H9 (cell line): ENCODE results near the gene ARHGAP45. TPM values are rescaled to one million over a fixed set of nuclear protein-coding genes. Genes with fewer than 3 reads are reported as not detected.
"Not testable (repeated sequence)": the region's sequence is repeated elsewhere in the genome, so short reads cannot be mapped to it uniquely, and the experiment has no call there.

Experiments
- DNase-seq: peaks from one replicate; pipeline ENCODE4 v3.0.0-alpha.2; 2017
- H2AFZ ChIP-seq: one replicate; pipeline ENCODE4 v1.6.1; 2013; ENCODE audit warnings: mild to moderate bottlenecking, low read length, control low read depth, moderate library complexity
- H2AK5ac ChIP-seq: 2 replicates; pipeline ENCODE4 v1.6.1; 2013; ENCODE audit warnings: low read length, control low read depth, mixed read lengths; ENCODE audit not compliant: insufficient read length
- H2BK120ac ChIP-seq: one replicate; pipeline ENCODE4 v1.6.1; 2013; ENCODE audit warnings: low read depth, mild to moderate bottlenecking, low read length, control low read depth, inconsistent platforms; ENCODE audit not compliant: poor library complexity, severe bottlenecking
- H2BK12ac ChIP-seq: 2 replicates; pipeline ENCODE4 v1.6.1; 2013; ENCODE audit warnings: low read length, control low read depth, mixed read lengths, low read depth; ENCODE audit not compliant: insufficient read length
- H2BK15ac ChIP-seq: 2 replicates; pipeline ENCODE4 v1.6.1; 2013; ENCODE audit warnings: low read depth, low read length, control low read depth
- H2BK20ac ChIP-seq: one replicate; pipeline ENCODE4 v1.6.1; 2013; ENCODE audit warnings: low read depth, mild to moderate bottlenecking, low read length, control low read depth, inconsistent platforms; ENCODE audit not compliant: poor library complexity, severe bottlenecking
- H2BK5ac ChIP-seq: 2 replicates; pipeline ENCODE4 v1.6.1; 2013; ENCODE audit warnings: low read length, control low read depth, mixed read lengths; ENCODE audit not compliant: insufficient read length
- H3K14ac ChIP-seq: 2 replicates; pipeline ENCODE4 v1.6.1; 2013; ENCODE audit warnings: low read length, control low read depth; ENCODE audit not compliant: insufficient read depth
- H3K18ac ChIP-seq: 2 replicates; pipeline ENCODE4 v1.6.1; 2013; ENCODE audit warnings: low read depth, mild to moderate bottlenecking, mixed read lengths, low read length, control low read depth; ENCODE audit not compliant: insufficient read length
- H3K23ac ChIP-seq: 2 replicates; pipeline ENCODE4 v1.6.1; 2013; ENCODE audit warnings: low read length, control low read depth, mixed read lengths, low read depth; ENCODE audit not compliant: insufficient read length
- H3K23me2 ChIP-seq: 2 replicates; pipeline ENCODE4 v1.6.1; 2013; ENCODE audit warnings: low read depth, mild to moderate bottlenecking, mixed read lengths, low read length, control low read depth; ENCODE audit not compliant: insufficient read length, poor library complexity, severe bottlenecking
- H3K27ac ChIP-seq: 2 replicates; pipeline ENCODE4 v1.5.1; 2013; ENCODE audit warnings: low read length, control low read depth, mixed read lengths, low read depth; ENCODE audit not compliant: insufficient read length
- H3K27me3 ChIP-seq: 2 replicates; pipeline ENCODE4 v1.6.1; 2013; ENCODE audit warnings: low read length, control low read depth, inconsistent platforms; ENCODE audit not compliant: insufficient read depth
- H3K4ac ChIP-seq: 2 replicates; pipeline ENCODE4 v1.6.1; 2013; ENCODE audit warnings: low read depth, mild to moderate bottlenecking, control low read depth, inconsistent platforms, low read length, moderate library complexity
- H3K4me1 ChIP-seq: 2 replicates; pipeline ENCODE4 v1.6.1; 2013; ENCODE audit warnings: low read length, control low read depth, inconsistent platforms; ENCODE audit not compliant: insufficient read depth
- H3K4me2 ChIP-seq: 2 replicates; pipeline ENCODE4 v1.6.1; 2013; ENCODE audit warnings: low read length, control low read depth, mixed read lengths; ENCODE audit not compliant: insufficient read length, insufficient read depth
- H3K56ac ChIP-seq: 2 replicates; pipeline ENCODE4 v1.6.1; 2013; ENCODE audit warnings: low read depth, mild to moderate bottlenecking, mixed read lengths, low read length, control low read depth; ENCODE audit not compliant: insufficient read length
- H3K79me1 ChIP-seq: 2 replicates; pipeline ENCODE4 v1.6.1; 2013; ENCODE audit warnings: low read depth, mild to moderate bottlenecking, moderate library complexity, low read length, control low read depth, inconsistent platforms; ENCODE audit not compliant: insufficient read depth, poor library complexity, severe bottlenecking
- H3K79me2 ChIP-seq: 2 replicates; pipeline ENCODE4 v1.6.1; 2013; ENCODE audit warnings: low read length, control low read depth, inconsistent platforms; ENCODE audit not compliant: insufficient read depth
- H3K9ac ChIP-seq: 2 replicates; pipeline ENCODE4 v1.6.1; 2013; ENCODE audit warnings: low read length, control low read depth, mixed read lengths; ENCODE audit not compliant: insufficient read length; ENCODE audit errors: extremely low read depth
- H3K9me3 ChIP-seq: one replicate; pipeline ENCODE4 v1.6.1; 2013; ENCODE audit warnings: low read depth, low read length, inconsistent platforms; ENCODE audit not compliant: control insufficient read depth
- H3T11ph ChIP-seq: one replicate; pipeline ENCODE4 v1.6.1; 2013; ENCODE audit warnings: mild to moderate bottlenecking, low read length, control low read depth, inconsistent platforms
- H4K20me1 ChIP-seq: one replicate; pipeline ENCODE4 v1.6.1; 2013; ENCODE audit not compliant: control insufficient read depth, insufficient read length, insufficient read depth
- H4K5ac ChIP-seq: 2 replicates; pipeline ENCODE4 v1.6.1; 2013; ENCODE audit warnings: low read depth, mild to moderate bottlenecking, mixed read lengths, low read length, control low read depth; ENCODE audit not compliant: insufficient read length
- H4K8ac ChIP-seq: replicated peaks from 2 replicates; pipeline ENCODE4 v1.6.1; 2013; ENCODE audit warnings: low read length, control low read depth, mixed read lengths, low read depth; ENCODE audit not compliant: insufficient read length
- H4K91ac ChIP-seq: 2 replicates; pipeline ENCODE4 v1.6.1; 2013; ENCODE audit warnings: low read depth, mild to moderate bottlenecking, moderate library complexity, mixed read lengths, low read length, control low read depth; ENCODE audit not compliant: insufficient read length
- H3K27ac Mint-ChIP-seq, 3 experiments: 2 replicates in 2 of 3; 3 replicates in 1 of 3; pipeline ENCODE4 v1.8.0; 2020 to 2021; ENCODE audit warnings: mixed read lengths in 3 of 3, mild to moderate bottlenecking in 1 of 3, moderate library complexity in 1 of 3
- H3K27me3 Mint-ChIP-seq: 2 replicates; pipeline ENCODE4 v1.8.0; 2021; ENCODE audit warnings: low read depth, mild to moderate bottlenecking, moderate library complexity, mixed read lengths
- H3K36me3 Mint-ChIP-seq, 3 experiments: 2 replicates in 2 of 3; 3 replicates in 1 of 3; pipeline ENCODE4 v1.8.0; 2020 to 2021; ENCODE audit warnings: low read depth in 3 of 3, mixed read lengths in 3 of 3; ENCODE audit not compliant: insufficient read depth in 1 of 3
- H3K4me1 Mint-ChIP-seq, 2 experiments: 2 replicates each; pipeline ENCODE4 v1.8.0; 2020; ENCODE audit warnings: mixed read lengths in 2 of 2
- H3K4me3 Mint-ChIP-seq, 2 experiments: 2 replicates in 1 of 2; 3 replicates in 1 of 2; pipeline ENCODE4 v1.8.0; 2020 to 2021; ENCODE audit warnings: mild to moderate bottlenecking in 2 of 2, mixed read lengths in 2 of 2, moderate library complexity in 1 of 2
- H3K9me3 Mint-ChIP-seq, 2 experiments: 2 replicates in 1 of 2; 3 replicates in 1 of 2; pipeline ENCODE4 v1.8.0; 2020; ENCODE audit warnings: mild to moderate bottlenecking in 2 of 2, mixed read lengths in 2 of 2, moderate library complexity in 1 of 2
- WGBS: extraction: QIAGEN DNeasy Blood & Tissue Kit; methylation state at CpG from one replicate; pipeline ENCODE4 v1.1.7; 2013; ENCODE audit warnings: missing lambda C conversion rate, low lambda C conversion rate, mixed read lengths; ENCODE audit not compliant: insufficient read length; ENCODE audit errors: extremely low coverage; 5-methylcytosine and 5-hydroxymethylcytosine counted together
- total RNA-seq: library from RNA; stranded (reverse); gene quantifications from 2 replicates; pipeline ENCODE4 v1.2.1, GENCODE V29; 2021
- TF ChIP-seq, protein P1 (sequence below): fragments of 200-600 bp; sonication (generic); conservative IDR thresholded peaks from 3 replicates; pipeline ENCODE4 v1.8.0; 2021; ENCODE audit warnings: antibody characterized with exemption, mild to moderate bottlenecking

The ARHGAP45 gene
- total RNA-seq, 1 experiment from 2014 or later = 39.8 TPM

DNA sequence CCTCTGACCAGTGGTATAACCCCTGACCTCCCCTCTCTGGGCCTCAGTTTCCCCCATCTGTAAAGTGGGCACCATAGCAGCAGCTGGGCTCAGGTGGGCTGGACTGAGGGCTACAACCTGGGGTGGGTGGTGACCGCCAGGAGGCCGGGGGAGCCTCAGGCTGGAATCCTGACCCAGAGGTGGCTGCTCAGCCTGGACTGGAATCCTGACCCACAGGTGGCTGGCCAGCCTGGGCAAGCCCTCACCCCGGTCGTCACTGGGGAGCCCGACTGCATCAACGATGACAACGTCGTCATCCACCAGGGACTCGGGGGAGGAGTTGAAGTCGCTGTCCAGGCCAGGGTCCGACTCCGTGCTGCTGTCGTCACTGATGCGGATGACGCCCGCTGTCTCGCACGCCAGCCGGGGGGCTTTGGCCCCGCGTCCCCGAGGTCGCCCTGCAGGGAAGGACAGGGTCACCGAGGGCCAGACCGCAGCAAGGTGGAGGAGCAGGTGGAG is 47.1 kb downstream of the ARHGAP45 start:
- H3K27me3 Mint-ChIP-seq = peaks cover 2% of the 10 kb centered on the region
- Histone ChIP-seq H4K20me1 (no peaks in the 10 kb centered on the region), H2BK15ac (no peak overlapping the region), H3K4me1 (no peaks in the 10 kb centered on the region), H3K23me2 (no peaks in the 10 kb centered on the region), H2BK20ac (no peak overlapping the region), H3K4me2 (no peak overlapping the region), H4K91ac (no peak overlapping the region), H2BK5ac (no peak overlapping the region), H3K27ac (no peak overlapping the region), H3K18ac (no peak overlapping the region), H4K5ac (no peak overlapping the region), H3K79me2 (no peaks in the 10 kb centered on the region), H2BK12ac (no peak overlapping the region), H2AK5ac (no peak overlapping the region), H3K79me1 (no peaks in the 10 kb centered on the region), H3K4ac (no peak overlapping the region), H4K8ac (no peak overlapping the region), H3K9ac (no peak overlapping the region), H3K9me3 (no peaks in the 10 kb centered on the region), H3K14ac (no peak overlapping the region), H3T11ph (no peak overlapping the region), H3K27me3 (no peaks in the 10 kb centered on the region), H3K23ac (no peak overlapping the region), H2BK120ac (no peak overlapping the region), H2AFZ (no peak overlapping the region), H3K56ac (no peak overlapping the region)
- no peaks in the 10 kb centered on the region for H3K9me3 Mint-ChIP-seq
- H3K4me3 Mint-ChIP-seq = no peak overlapping the region
- H3K4me1 Mint-ChIP-seq = peaks cover 0 to 9% of the 10 kb centered on the region in 2 experiments; a peak in 2 of 4 replicates
- H3K36me3 Mint-ChIP-seq = peaks cover 4 to 18% (median 15%) of the 10 kb centered on the region in 3 experiments; a peak in 5 of 7 replicates
- H3K27ac Mint-ChIP-seq = no peak overlapping the region
- WGBS = no CpG with 5 or more reads among the region's 25 CpGs
- DNase-seq = no peak
- TF ChIP-seq, protein P1, sequence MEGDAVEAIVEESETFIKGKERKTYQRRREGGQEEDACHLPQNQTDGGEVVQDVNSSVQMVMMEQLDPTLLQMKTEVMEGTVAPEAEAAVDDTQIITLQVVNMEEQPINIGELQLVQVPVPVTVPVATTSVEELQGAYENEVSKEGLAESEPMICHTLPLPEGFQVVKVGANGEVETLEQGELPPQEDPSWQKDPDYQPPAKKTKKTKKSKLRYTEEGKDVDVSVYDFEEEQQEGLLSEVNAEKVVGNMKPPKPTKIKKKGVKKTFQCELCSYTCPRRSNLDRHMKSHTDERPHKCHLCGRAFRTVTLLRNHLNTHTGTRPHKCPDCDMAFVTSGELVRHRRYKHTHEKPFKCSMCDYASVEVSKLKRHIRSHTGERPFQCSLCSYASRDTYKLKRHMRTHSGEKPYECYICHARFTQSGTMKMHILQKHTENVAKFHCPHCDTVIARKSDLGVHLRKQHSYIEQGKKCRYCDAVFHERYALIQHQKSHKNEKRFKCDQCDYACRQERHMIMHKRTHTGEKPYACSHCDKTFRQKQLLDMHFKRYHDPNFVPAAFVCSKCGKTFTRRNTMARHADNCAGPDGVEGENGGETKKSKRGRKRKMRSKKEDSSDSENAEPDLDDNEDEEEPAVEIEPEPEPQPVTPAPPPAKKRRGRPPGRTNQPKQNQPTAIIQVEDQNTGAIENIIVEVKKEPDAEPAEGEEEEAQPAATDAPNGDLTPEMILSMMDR = no peak

DNA sequence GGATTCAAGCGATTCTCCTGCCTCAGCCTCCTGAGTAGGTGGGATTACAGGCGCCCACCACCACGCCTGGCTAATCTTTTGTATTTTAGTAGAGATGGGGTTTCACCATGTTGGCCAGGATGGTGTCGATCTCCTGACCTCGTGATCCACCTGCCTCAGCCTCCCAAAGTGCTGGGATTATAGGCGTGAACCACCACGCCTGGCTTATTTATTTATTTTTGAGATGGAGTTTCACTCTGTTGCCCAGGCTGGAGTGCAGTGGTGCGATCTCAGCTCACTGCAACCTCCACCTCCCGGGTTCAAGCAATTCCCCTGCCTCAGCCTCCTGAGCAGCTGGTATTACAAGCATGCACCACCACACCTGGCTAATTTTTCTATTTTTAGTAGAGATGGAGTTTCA is 47.8 kb downstream of the ARHGAP45 start:
- not testable (repeated sequence) for H3K4ac ChIP-seq, H3K27ac Mint-ChIP-seq
- WGBS = no CpG with 5 or more reads among the region's 9 CpGs

More for the DNA sequence above, 47.8 kb downstream of the ARHGAP45 start:
- H2BK12ac ChIP-seq, H3T11ph ChIP-seq, H2AK5ac ChIP-seq, H3K27ac ChIP-seq, H3K23ac ChIP-seq, H3K18ac ChIP-seq, H3K4me2 ChIP-seq, H3K9me3 ChIP-seq, H2BK15ac ChIP-seq, H3K27me3 ChIP-seq, H4K5ac ChIP-seq, H3K14ac ChIP-seq, DNase-seq, H3K79me2 ChIP-seq, H3K4me1 ChIP-seq, H3K23me2 ChIP-seq, H3K4me3 Mint-ChIP-seq, H3K56ac ChIP-seq, H3K9ac ChIP-seq, H4K20me1 ChIP-seq, H2BK120ac ChIP-seq, H2BK5ac ChIP-seq, H3K9me3 Mint-ChIP-seq, H2BK20ac ChIP-seq, H3K27me3 Mint-ChIP-seq, H3K79me1 ChIP-seq, H4K8ac ChIP-seq, H2AFZ ChIP-seq, H4K91ac ChIP-seq, H3K4me1 Mint-ChIP-seq: not testable (repeated sequence)
- peaks cover 4 to 18% (median 15%) of the 10 kb centered on the region in 3 experiments; a peak in 5 of 7 replicates for H3K36me3 Mint-ChIP-seq
